HFFc6 (cell line): ENCODE results near the gene CFAP251. TPM values are rescaled to one million over a fixed set of nuclear protein-coding genes. Genes with fewer than 3 reads are reported as not detected.

ENCODE experiments used
- DNase-seq: peaks from one replicate; pipeline ENCODE4 v3.0.0-alpha.2; 2018
- H3K27ac Mint-ChIP-seq: 2 replicates; pipeline ENCODE4 v1.8.0; 2020; ENCODE audit warnings: mild to moderate bottlenecking, mixed read lengths
- H3K27me3 Mint-ChIP-seq: 2 replicates; pipeline ENCODE4 v1.8.0; 2021; ENCODE audit warnings: mild to moderate bottlenecking, moderate library complexity, mixed read lengths; ENCODE audit not compliant: insufficient read depth
- H3K36me3 Mint-ChIP-seq: 2 replicates; pipeline ENCODE4 v1.8.0; 2021; ENCODE audit warnings: low read depth, mixed read lengths
- H3K4me1 Mint-ChIP-seq: 2 replicates; pipeline ENCODE4 v1.8.0; 2020; ENCODE audit warnings: low read depth, mixed read lengths
- H3K4me3 Mint-ChIP-seq: 2 replicates; pipeline ENCODE4 v1.8.0; 2020; ENCODE audit warnings: mild to moderate bottlenecking, moderate library complexity, mixed read lengths
- H3K9me3 Mint-ChIP-seq: 2 replicates; pipeline ENCODE4 v1.8.0; 2020; ENCODE audit warnings: mild to moderate bottlenecking, mixed read lengths
- total RNA-seq, 6 experiments: library from RNA; stranded (reverse); fragmentation: NEBNext Ultra II Directional; extraction: Animal tissue kit (Norgen Biotek cat#: 25700); gene quantifications; 2 replicates in 1 of 6; 3 replicates in 5 of 6; pipeline ENCODE4 v1.2.3, GENCODE V29; 2021
- TF ChIP-seq, protein P1 (sequence below): fragments of 200-600 bp; sonication (generic); IDR thresholded peaks from 2 replicates; pipeline ENCODE4 v1.5.0; 2021; ENCODE audit warnings: antibody characterized with exemption, mild to moderate bottlenecking

Gene CFAP251
- total RNA-seq, 6 experiments from 2014 or later: 0.66 to 4.2 (median 3.3) TPM

DNA sequence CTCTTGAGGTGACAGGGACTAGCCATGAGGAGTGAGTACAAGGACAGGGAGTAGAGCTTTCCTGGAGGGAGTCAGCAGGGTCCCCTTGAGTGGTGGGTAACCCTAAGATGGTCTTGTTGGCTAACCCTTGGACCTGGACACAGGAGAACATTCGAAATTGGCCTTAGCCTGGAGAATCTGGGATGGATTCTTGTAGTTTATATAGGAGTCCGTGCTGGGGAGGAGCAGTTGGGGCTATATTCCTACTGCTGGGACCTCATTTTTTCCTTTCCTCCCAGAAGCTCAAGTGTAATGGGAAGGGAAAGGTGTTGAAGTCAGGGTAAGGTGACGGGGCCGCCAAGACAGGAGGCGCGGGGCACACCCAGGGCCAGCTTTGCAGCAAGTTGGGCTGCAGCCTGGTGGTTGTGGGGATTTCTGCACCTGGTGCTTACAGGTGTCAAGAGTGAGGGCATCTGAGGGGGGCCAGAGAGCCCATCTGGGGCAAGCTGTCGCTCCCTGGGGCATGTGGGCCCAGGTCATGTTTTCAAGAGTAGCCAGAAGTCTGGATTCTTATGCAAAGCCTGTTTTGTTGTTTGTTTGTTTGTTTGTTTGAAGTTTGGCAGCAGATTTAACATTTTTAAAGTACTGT is 108.4 kb downstream of the CFAP251 start:
- Mint-ChIP-seq H3K27me3 (peaks cover 3% of the 10 kb centered on the region; the same call in 1 of the 2 replicates), H3K4me3 (no peak overlapping the region), H3K4me1 (peaks cover 8% of the 10 kb centered on the region), H3K36me3 (no peaks in the 10 kb centered on the region), H3K9me3 (no peaks in the 10 kb centered on the region), H3K27ac (no peak overlapping the region)
- TF ChIP-seq, protein P1, sequence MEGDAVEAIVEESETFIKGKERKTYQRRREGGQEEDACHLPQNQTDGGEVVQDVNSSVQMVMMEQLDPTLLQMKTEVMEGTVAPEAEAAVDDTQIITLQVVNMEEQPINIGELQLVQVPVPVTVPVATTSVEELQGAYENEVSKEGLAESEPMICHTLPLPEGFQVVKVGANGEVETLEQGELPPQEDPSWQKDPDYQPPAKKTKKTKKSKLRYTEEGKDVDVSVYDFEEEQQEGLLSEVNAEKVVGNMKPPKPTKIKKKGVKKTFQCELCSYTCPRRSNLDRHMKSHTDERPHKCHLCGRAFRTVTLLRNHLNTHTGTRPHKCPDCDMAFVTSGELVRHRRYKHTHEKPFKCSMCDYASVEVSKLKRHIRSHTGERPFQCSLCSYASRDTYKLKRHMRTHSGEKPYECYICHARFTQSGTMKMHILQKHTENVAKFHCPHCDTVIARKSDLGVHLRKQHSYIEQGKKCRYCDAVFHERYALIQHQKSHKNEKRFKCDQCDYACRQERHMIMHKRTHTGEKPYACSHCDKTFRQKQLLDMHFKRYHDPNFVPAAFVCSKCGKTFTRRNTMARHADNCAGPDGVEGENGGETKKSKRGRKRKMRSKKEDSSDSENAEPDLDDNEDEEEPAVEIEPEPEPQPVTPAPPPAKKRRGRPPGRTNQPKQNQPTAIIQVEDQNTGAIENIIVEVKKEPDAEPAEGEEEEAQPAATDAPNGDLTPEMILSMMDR: no peak
- no peak for DNase-seq

DNA sequence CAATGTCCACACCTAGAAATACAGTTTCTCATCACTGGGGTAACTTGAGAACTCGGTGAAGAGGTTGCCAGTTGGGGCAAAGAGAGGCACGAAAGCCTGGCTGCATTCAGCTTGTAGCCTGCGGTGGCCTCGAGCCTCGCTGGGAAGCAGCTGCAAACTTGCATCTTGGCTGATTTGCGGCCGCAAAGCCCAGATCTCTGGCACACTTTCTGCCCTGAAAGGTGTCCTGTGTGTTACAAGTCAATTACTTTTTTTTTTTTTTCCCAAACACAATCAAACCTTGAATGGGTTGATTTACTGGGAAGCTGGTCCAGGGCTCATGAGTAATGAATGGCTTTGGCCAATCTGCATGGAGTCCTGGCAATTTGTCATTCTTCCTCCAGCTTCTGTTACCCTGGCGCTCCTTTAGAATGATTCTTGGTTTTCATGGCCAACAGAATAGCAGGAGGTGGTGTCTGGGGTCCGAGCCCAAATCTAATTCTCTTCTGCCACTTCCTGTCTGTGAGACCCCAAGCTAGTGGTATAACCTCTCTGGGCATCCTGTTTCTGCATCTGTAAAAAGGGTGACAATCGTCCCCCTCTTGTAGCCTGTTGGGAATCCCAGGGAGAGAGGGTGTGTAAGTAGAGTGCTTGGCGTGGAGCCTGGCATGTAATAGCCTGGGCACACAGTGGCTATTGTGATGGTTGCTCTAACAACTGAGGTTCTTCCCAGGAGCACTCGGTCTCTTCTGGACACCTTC is 109.9 kb downstream of the CFAP251 start:
- Mint-ChIP-seq H3K27me3 (no peaks in the 10 kb centered on the region), H3K4me1 (peaks cover 4% of the 10 kb centered on the region), H3K27ac (no peak overlapping the region), H3K36me3 (no peaks in the 10 kb centered on the region), H3K4me3 (no peak overlapping the region), H3K9me3 (no peaks in the 10 kb centered on the region)
- no peak for DNase-seq
- TF ChIP-seq, protein P1: no peak

DNA sequence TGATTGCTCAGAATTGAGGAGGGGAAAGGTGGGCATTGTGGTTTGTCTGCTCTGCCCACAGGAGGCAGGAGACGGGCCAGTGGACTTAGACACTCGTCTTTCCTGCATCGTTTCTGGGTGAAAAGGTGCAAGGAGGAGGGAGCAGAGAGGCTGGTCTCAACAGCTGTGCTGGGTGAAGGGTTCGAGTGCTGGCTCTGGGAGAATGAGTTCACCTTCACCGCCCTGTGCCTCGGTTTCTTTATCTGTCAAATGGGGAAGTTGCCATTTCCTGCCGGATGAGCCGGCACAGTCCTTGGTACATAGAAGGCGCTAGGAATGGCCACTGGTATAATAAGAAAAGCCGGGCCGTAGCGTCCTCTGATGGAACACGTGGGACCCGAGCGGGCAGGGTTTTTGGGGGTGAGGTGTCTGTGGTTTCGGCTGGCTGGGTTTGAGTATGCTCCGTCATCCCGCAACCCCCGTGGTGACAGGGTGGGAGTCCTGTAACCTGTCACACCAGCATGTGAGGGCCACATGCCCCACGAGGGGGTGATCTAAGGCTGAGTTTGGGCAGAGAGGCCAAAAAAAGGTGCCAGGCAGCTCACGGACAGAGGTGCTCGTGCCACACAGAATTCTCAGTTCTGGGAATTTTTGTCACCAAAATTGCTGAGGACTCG is 110.6 kb downstream of the CFAP251 start:
- no peak overlapping the region for H3K4me3 Mint-ChIP-seq
- H3K27ac Mint-ChIP-seq: no peak overlapping the region
- no peaks in the 10 kb centered on the region for H3K27me3 Mint-ChIP-seq
- H3K36me3 Mint-ChIP-seq: no peaks in the 10 kb centered on the region
- no peak for DNase-seq
- TF ChIP-seq, protein P1: no peak
- no peaks in the 10 kb centered on the region for H3K4me1 Mint-ChIP-seq
- H3K9me3 Mint-ChIP-seq: no peaks in the 10 kb centered on the region

DNA sequence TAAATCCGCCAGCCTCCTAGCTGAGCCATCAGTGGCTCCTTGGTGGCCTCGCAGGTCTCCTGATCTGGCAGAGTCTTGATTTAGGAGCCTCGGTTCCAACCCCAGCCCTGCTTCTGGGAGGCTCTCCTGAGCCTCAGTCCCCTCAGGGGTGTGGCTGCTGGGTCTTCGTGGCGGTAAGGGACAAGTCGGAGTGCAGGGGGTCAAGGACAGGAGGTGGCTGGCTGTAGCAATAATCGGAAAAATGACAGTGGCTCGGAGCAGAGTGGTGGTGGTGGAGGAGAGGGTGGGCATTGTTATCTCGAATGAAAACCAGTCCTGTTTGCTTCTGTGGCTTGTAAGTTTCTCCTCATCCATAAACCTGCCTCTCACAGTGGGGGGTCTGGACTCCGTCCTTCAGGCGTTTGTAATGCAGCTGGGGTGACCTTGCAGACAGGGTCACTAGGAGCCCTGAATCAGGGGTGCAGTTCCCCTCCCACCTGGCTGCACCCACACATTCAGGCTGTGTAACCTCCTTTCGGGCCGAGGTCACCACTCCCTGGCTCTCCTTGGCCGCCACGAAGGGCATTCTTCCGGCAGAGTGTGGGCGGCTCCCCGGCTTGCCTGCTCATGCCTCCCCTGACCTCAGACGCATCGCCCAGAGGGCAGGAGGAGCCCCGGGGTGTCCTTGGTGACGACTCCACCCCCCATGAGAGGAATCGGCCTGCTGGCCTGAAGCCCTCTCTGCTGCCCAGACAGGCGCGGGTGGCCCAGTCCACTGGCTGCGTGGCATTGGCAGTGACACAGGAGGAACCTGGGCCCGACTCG is 111.4 kb downstream of the CFAP251 start:
- Mint-ChIP-seq H3K4me1 (no peaks in the 10 kb centered on the region), H3K27ac (no peak overlapping the region), H3K4me3 (no peak overlapping the region), H3K36me3 (no peaks in the 10 kb centered on the region), H3K9me3 (no peaks in the 10 kb centered on the region), H3K27me3 (no peaks in the 10 kb centered on the region)
- TF ChIP-seq, protein P1: no peak
- DNase-seq: no peak

DNA sequence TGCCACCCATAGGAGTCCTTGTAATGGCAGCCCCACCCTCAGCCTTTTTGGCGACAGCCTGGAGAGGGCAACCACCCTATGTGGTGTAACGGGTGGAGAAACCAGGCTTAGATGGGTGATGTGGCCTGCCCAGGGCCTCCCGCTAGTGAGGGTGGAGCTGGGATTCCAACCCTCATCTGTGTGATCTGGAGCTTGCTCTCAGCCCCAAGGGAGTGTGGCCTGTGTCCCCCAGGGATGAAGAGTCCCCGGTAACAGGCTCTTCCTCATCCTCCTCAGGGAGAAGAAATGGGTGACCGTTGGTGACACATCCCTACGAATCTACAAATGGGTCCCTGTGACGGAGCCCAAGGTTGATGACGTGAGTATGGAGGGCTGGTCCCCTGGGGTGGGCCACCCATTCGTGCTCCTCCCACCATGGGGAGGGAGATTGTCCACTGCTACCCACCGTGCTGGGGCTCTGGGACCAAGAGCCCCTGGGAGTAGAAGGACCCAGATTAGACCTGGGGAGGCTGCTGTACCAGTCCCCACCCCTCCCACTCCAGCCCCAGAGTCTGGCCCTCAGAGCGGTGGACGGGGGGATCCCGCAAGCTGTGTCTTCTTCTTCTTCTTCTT is 112.1 kb downstream of the CFAP251 start:
- Mint-ChIP-seq H3K9me3 (no peaks in the 10 kb centered on the region), H3K36me3 (no peaks in the 10 kb centered on the region), H3K27ac (no peak overlapping the region), H3K4me3 (no peak overlapping the region), H3K4me1 (no peaks in the 10 kb centered on the region), H3K27me3 (no peaks in the 10 kb centered on the region)
- TF ChIP-seq, protein P1: no peak
- DNase-seq: no peak
